Fibroblast of peridontal ligament (primary cell): ENCODE measurements around the gene DEPP1.

Experiments
- DNase-seq: peaks from one replicate; pipeline ENCODE4 v3.0.0-alpha.2; 2010; ENCODE audit errors: extremely low read depth

Gene DEPP1

DNA sequence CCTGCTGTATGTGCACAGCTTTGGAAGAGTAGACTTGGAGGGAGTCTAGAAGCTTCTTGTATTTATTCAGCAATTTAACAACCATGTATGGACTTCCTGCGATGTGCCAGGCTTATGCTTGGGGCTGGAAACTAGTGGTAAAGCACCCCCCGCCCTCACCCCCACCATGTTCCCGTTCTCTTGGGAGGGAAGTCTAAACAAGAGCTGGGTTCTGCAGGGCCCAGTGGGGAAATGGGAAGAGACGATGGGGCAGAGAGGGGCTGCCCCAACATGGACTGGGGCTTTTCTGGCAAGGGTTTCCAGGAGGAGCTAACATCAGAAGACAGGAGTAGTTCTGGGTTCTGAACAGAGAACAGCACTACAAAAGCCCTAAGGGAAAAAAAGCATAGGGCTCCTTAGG lies 11.0 kb downstream of the DEPP1 start:
- DNase-seq = no peak

DNA sequence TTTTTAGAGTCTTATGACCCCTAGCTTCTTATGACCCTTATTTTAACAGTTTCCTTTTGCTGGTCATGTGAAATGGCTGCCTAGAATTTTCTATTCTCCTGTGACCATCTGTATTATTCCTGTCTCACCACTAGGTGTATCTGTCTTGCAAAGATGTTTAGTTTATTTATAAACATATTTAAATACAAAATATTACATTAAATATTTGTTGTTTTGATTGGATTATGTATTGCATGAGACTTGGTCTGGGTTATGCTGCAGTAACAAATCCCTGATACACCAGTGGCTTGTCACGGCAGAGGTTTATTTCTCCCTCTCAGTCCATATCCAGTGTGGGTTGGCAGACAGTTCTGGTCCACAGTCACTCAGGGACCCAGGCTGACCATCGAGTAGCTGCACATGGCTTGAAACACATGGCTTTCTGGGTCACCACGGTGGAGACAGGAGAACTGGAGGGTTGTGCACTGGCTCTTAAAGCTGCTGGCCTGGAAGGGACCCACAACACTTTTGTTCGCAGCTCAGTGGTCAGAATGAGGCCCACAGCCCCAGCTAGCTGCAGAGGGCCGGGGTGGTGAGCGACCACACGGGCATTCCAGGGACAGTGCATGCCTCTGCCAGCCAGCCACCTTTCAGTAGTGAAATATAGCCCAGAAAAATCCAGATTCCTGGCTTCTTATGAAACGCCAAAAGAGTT lies 11.6 kb downstream of the DEPP1 start:
- DNase-seq = no peak

DNA sequence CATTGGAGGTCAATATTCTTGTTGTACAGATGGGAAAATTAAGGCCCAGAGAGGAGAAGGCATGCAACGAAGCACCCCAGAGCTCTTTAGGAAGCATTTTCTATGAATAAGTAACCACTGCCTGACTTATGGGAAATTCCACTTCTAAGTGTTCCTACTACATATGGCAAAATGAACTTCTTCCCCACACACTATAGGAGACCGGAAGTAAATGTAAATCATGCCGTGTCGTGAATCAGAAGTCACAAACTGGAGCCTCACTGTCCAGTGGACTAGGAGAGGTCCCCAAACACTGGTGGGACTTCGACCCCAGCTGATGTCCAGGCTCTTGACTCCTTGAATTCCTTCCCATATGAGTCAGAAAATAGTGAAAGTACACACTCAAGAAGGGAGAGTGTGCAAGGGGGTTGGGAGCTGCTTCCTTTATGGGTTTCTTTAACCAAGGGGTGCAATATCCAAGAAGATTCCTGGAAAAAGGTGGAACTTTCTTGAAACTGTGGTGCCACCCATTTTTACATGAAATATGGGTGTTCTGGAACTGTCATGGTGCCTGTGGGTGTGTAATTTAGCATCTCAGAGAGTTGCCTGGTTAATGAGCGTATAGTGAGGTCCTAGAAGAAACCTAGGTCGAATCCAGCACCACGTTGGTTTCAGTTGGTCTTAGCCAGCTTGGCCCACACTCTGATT lies 12.3 kb downstream of the DEPP1 start:
- DNase-seq = no peak

DNA sequence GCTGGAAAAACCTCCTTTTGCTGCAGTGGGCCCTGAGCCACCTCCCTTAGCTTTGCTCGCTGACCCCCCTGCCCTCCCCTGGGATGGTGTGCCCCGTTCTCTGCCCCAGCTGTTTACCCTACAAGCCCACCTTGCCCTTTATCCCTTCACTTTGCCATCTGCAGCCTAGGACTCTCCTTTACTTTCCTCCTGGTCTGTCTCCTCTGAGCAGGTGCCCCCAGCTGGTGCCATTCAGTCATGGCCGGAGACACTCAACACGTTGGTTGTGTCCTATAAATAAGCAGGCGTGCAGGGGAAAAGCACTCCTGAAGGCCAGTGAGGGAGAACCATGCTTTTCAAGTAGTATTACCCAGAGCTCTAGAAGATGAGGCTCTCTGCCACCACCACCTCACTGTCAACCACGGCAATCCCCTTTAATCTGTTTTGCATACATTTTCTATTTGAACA lies 12.9 kb downstream of the DEPP1 start:
- DNase-seq = no peak

DNA sequence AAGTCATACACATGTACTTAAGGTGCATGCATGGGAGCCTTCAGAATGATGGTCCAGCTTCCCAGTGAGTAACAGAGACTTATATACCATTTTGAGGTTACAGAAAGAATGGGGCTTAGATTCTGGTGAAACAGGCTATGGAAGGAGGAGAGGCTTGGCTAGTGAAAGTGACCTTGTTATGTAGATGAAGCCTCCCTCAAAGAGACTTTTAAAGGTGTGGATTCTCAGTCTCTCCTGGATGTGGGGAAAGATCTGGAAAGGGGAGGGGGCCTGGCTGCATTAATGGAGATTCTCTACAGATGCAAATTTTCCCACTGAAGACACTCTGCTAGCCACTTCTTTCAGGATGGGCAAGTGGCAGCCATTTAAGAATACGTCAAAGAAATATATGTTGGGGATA lies 13.5 kb downstream of the DEPP1 start:
- DNase-seq = no peak

DNA sequence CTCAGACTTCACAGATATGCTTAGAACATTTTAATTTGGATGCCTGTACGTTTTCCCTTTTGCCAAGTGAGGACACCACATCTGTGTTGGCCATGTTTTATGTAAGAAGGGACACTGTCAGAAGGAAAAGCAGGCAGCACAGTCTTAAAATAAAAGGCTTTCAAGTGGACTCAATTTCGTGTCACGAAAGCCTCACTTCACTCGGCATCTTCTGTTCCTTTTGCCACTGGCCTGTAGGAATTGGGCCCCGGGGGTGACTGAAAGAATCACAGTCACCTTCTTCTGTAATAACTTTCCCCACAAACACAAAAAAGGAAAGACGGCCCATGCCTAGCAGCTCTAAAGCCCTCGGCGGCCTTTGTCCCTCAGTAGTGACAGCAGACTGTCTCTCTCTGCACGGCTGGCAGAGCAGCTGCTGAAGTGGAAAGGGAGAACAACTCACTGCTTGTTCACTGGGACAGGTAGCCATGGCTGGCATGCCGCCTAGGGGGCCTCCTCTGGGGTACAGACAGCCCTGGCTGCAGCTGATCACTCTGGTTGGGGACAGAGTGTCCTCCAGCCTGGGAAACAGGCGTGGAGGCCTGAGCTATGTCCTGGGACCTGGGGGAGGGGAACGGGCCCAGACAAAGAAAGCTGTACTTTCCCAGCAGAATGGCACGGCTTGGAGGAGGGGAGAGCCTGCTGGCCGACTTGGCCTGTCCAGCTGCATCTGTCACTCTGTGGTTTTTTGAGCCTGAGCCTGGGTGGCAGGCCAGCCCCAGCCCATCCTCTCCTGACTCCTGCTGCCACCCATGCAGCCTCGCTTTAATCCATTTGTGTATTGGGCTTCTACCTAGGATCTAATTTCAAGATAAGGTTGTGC lies 14.6 kb downstream of the DEPP1 start:
- DNase-seq = no peak

DNA sequence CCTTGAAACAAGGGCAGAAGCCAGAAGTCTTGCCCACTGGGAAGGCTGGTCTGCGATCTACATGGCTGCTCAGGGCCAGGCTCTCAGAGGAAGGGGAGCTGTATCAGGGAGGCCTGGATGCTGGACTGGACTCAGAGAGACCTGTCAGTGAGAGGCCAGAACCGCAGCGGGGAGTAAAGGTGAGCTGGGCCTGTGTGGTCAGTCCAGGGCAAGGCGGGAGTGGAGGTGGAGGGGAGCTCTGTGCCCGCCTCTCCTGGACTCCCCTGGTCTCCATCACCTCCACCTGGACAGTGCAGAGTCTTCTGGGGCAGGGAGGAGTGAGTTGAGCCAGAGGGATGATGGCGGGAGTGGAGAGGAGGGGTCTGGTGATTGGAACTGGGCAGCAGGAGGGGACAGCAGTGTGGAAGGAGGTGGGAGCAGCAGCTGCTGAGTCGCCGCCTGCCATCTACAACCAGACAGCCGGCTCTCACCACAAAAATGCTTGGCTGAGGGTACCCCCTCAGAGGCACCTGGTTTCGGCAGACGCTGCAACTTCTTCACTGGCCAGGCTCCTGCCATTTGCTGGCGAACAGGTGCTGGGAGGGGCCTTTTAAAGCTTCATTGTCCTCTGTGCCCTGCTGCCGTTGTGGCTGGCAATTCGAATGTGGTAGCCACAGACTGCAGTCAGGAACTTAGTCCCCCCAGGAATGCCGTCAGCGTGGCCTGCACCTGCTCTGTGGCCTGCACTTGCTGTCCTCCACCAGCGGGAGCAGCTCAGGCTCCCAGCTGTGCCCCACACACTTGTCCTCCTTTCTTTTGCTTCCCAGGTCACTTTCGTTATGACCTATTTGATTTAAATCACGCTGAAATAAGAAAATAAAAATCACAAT lies 15.5 kb downstream of the DEPP1 start:
- DNase-seq = no peak

DNA sequence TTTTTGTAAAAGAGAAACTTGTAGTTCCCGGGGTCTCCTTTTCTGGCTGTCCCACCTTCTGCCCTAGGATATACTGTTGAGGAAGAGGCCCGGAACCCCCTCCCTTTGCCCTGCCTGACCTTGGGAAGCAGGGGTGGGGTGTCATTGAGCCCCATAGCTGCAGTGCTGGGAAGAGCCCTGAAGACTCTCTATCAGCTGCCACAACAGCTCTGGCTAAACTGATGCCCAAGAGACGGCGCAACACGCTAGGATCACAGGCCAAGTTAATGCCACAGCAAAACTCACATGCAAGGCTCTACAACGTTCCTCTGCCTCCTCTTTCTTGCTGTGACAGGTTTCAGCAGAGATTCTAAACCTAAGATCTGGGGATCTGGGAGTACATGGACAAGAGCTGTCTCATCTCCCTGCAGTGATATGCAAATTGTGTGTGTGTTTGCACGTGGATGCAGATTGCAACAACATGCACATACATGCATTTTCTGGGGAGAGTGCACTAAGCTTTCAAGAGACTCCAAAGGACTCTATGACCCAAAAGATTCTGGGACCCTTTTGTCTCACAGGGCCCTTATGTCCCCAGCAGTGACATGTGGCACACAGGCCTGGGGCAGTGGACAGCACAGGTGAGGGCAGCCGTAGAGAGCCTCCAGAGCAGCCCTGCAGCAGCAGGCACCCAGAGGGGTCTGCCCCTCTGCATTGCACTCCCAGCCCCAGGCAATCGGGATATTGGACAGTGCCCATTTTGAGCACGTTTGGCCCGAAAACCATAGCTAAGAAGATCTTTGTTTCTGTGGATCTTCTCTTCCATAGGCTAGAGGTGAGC lies 16.5 kb downstream of the DEPP1 start:
- DNase-seq = no peak

DNA sequence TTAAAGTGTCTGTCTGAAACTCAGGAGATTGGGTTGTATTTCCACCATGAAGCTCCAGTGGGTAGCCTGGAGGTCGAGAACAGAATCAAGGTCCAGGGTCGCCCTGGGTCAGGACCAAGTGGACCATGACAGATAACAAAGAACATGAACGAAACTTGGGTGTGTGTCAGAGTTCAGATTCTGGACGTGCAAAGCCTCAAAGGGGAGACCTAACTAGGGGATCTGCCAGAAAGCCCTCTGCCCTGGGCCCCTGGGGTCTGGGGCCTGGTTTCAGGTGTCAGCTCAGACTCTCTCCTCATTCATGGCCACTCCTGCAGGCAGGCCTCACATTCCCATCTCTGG lies 17.4 kb downstream of the DEPP1 start:
- DNase-seq = no peak

DNA sequence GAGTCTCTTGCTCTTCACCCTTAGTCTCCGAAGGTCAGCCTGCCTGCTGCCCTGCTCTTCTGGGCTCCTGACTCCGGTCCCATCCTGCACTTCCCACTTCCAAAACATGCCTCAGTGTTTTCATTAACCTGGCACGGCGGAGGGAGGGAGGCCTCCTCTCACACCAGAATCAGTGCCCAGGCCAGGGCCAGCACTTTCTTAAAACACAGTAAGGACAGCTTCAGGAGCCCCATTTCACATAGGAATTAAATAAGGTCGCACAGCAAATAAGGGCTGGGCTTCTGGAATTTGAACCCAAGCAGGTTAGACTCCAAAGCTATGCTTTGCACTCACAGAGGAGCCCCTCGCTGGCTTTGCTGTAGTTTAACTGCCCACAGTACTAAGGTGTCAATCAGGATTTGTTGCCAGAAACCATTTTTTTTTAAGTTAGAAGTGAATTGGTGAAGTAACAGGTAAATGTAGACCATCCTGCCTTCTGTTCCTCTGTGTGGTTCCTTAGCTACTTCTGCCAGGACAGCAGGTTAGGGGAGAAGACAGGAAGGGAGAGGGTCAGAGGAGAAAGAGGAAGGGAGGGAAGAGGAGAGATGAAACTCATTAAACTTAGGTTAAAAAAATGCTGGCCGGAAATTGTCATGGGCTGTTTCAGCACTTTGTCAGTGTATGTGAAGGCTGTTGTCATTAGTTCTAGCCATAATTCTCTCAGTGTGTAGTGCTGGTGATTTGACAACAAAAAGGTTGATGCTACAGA lies 18.0 kb downstream of the DEPP1 start:
- DNase-seq = no peak

DNA sequence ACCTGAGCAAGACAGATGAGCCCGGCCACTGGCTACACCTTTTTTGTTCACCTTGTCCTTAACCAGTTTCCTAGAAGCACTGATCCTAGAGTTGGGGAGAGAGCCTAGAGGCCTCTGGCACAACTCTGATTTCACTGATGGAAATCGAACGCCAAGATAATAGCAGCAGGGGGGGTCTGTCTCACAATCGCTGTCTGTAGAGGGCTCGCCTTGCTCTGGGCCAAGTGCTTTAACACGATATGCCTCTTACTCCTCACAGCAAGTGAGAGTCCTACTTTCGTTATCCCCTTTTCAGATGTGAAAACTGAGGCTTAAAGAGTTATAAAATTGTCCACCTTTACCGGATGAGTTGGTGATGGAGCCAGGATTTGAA lies 18.5 kb downstream of the DEPP1 start:
- no peak for DNase-seq

DNA sequence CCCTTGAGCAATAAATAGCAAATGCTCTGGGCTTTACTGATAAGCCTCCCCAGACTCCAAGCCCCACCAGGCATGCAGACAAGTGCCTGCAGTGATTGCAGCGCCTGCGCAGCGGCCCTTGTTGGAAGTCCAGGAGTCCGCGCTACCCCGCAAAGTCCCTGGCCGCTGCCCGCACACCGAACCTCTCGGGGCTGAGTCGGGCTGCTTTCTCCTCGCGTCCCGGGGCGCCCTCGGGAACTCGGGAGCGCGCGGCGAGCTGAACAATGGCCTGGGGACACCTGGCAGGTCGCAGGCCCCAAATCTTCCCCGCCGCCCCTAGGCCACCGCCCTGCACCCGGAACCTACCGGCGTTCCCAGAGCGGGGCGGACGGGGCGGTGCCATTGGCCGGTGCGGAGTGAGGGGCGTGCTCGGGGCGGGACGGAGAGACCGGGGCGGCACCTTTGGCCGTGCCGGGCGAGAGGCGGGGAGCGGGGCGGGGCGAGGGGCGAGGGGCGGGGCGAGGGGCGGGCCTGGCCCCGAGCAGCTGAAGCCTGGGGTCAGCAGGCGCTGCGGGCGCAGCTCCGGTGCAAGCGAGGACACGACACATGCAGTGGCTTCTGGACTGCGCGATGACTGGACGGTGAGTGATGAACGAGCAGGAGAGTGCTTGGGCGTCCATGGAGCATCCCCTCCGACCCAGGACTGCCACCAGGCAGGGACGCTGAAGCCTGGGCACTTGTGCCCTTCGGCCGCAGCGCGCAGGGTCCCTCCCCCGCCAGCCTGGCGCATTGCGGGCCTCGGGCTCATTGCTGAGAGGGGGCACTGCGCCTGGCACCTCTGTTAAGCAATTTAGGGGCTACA lies 19.1 kb downstream of the DEPP1 start, which contains the start of gene RASSF4:
Gene RASSF4 (plus strand): TSS at position 556 of the 841 bp plus-strand sequence. CDS start 10,401 bp downstream, outside the sequence.
- peak; percentile 64 for DNase-seq

DNA sequence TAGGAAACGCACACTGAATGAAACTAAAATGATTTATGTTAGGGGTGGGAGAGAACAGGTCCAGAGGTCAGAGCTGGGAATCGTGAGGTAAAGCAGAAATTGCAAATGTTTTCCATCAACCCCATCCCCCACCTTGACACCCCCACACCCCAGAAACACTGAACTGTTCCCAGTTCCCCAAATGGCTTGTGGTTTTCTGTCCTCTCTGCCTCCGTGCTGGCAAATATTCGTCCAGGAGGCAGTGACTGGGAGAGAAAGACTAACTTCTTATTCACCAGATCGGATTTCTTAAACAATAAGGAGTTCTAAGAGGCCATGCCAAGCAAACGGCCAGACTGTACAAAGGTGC lies 19.7 kb downstream of the DEPP1 start:
- no peak for DNase-seq

DNA sequence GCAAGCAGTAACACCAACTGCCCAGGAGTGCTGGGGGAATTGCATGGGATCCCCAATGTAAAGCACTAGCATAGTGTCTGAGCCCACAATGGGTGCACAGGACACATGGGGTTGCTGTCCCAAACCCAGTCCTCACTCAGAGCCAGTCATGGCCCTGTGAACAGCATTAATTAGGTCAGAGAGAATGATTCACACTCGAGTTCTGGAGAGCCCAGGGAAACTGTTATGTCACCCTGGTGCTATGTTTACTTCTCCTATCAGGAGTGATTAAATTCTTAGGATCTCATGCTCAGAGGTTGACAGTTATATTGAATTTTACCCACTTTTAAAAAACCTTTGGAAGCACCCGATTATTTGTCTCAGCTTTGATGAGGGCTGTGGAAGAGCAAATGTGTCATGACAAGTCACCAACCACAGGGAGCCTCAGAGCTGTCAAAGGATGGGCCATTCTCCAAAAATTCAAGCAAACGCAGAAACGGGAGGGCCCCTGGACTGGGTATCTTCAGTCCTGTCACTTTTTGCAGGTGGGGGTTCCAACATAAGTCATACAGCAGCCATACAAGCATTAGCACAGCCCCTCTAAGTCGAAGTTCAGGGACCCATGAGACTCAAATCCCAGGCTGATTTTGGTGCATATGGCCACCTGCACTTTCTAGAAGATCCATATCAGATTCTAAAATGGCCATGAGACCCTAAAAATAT lies 20.3 kb downstream of the DEPP1 start:
- peak; percentile 32 for DNase-seq

DNA sequence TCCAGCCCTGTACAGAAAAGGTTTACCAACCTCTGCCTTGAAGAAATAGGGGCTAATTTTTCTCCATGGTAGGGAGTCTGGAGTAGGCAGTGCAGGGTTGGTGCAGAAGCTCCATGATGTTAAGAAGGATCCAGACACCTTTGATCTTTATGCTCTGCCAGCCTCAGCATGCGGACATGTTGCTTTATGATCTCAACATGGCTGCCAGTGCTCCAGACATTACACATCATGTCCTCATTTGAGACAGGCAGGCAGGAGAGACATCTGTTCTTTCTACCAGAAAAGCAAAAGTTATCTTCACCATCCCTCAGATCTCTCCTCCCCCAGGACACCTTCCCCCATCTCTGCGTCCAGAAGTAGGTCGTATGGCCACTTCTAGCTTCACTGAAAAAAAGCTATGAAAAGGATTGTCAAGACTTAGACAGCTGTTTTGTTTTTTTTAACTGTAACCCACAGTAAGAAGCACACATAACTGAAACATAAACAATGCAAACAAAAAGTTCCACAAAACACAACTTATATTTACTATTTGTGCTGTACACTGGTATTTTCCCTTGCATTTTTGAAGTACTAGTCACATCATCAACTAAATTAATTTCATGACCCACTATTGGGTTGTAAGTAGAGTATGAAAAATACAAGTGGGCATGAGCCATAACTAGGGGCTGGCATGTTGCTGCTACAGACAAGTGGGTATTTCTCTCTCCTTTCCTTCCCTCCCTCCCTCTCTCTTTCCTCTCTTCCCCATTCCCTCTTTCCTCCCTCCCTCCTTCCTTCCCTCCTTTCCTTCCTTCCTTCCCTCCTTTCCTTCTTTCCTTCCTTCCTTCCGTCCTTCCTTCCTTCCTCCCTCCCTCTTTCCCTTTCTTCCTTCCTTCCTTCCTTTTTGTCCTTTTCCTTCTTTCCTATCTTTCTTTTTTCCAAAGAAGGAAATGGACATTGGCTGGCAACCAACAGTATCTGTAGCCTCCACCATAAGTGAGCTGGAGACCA lies 21.6 kb downstream of the DEPP1 start:
- no peak for DNase-seq

DNA sequence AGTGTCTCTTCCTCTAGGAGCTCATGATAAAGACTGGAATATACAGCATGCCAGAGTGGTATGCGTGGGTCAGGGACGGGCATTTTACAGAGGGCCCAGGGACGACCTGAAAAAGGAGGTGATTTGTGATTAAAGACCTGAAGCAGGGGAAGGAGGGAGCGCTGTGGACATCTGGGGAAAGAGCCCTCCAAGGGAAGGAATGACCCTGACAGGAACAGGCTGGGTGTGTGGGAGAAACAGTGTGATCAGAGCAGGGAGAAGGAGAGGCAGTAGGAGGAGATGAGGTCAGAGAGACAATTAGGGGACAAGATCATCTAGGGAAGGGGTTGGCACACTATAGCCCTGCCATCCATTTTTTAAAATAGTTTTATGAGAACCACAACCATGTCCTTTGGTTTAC lies 22.4 kb downstream of the DEPP1 start:
- no peak for DNase-seq

DNA sequence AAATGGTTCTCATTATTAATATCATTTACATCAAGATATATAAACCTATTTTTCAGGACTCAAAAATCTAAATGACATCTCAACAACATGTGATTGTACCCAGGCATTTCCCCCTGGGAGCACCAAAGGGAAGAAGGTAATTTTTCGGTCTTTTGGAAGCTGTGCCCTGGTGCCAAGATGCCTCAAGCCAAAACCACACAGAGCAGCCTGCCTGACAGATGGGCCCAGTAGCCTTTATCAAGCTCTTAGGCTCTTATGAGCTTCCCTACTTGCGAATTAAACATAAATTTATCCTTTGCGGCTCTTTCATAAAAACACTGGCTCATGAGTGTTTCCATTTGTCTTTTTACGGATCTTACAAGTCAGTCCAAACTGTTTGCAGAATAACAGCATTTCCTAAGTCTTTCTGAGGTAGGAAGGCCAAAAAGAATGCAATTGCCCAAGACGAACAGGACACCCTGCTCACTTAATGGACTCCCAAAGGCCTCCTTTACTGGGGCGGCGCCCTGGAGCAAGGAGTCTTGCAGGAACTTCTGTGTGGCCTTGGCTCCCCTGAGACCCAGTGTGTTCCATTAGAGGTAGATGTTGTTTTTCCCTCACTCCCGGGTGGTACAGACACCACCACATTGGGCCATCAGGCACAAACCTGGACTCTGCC lies 23.1 kb downstream of the DEPP1 start:
- no peak for DNase-seq
